ENCODE data around the gene MEIOSIN. TPM values are rescaled to one million over a fixed set of nuclear protein-coding genes. Genes with fewer than 3 reads are reported as not detected.
A peak's percentile ranks its signal among the peaks of the same experiment; 100 is the strongest.
"Not testable (repeated sequence)": the region's sequence is repeated elsewhere in the genome, so short reads cannot be mapped to it uniquely, and the experiment has no call there.

The MEIOSIN gene
- total RNA-seq, 2 experiments from 2014 or later = not detected

DNA sequence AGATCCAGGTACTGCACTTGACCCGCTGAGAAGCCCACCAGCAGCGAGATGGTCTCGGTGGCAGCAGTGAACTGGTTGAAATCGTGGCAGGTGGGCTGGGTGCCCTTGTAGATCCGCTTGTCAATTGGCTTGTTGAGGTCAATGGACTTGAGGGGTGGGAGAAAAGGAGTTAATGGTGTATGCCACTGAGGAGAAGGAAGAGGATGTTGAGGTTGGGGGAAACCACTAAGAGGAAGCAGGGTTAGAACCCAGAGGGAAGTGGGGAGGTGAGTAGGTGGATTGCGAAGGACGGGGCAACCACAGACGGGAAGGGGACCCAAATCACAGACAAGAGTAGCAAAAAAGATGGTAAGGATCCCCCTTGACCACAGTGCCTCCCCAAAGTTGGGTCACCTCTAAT, 57.7 kb downstream of the MEIOSIN start:
- peaks cover 30% of the 10 kb centered on the region for H3K4me1 Mint-ChIP-seq
- ATAC-seq (no peak), DNase-seq (no peak)
- H3K27me3 Mint-ChIP-seq = peaks cover 15% of the 10 kb centered on the region
- POLR2A ChIA-PET = no interaction called here
- H3K36me3 Mint-ChIP-seq (ENCODE audit: low read depth) = peaks cover 45% of the 10 kb centered on the region
- H3K9me3 Mint-ChIP-seq (ENCODE audit: low read depth) = no peaks in the 10 kb centered on the region
- intact Hi-C loops (cut with DNase I, micrococcal nuclease) = loop anchor here (5.0 kb wide), 2 partner anchors 71 to 349 kb away; partner anchors contain the start of genes FOXA3 (in 1 of the 2) and SYMPK (in 1 of the 2)
- peak overlapping the region; percentile 95 for H3K4me3 Mint-ChIP-seq
- CTCF ChIA-PET = interaction anchor here (0.5 to 14.8 kb wide), 3 partner anchors 8 to 68 kb away, joined by 3 to 126 read pairs (median 5); partner anchors contain the start of gene SIX5
- H3K27ac Mint-ChIP-seq = no peak overlapping the region

- ChIA-PET POLR2A (interaction anchor here (1.4 kb wide), 1 partner anchor 23 kb away, joined by 11 read pairs; the partner anchor contains the start of gene SIX5), CTCF (interaction anchor here (0.5 to 14.8 kb wide), 3 partner anchors 20 to 196 kb away, joined by 3 to 126 read pairs (median 3); partner anchors contain the start of gene SIX5)
- Mint-ChIP-seq H3K9me3 (ENCODE audit: low read depth) (no peaks in the 10 kb centered on the region), H3K36me3 (ENCODE audit: low read depth) (peaks cover 38% of the 10 kb centered on the region), H3K27me3 (peaks cover 15% of the 10 kb centered on the region), H3K4me1 (peaks cover 30% of the 10 kb centered on the region), H3K4me3 (peak overlapping the region; percentile 95), H3K27ac (peak overlapping the region; percentile 75)
- ATAC-seq (peak; percentile 2), DNase-seq (peak; percentile 42)
- intact Hi-C loops (cut with DNase I, micrococcal nuclease) = loop anchor here (1.0 to 5.0 kb wide), 17 partner anchors 13 to 753 kb away; partner anchors contain the start of genes SYMPK (in 2 of the 2), CCDC61 (in 1 of the 2), CLASRP (in 1 of the 2) and FBXO46 (in 1 of the 2)
These were observed 58.7 kb downstream of the MEIOSIN start for GRCh38 chr19:45791744-45792469.

DNA sequence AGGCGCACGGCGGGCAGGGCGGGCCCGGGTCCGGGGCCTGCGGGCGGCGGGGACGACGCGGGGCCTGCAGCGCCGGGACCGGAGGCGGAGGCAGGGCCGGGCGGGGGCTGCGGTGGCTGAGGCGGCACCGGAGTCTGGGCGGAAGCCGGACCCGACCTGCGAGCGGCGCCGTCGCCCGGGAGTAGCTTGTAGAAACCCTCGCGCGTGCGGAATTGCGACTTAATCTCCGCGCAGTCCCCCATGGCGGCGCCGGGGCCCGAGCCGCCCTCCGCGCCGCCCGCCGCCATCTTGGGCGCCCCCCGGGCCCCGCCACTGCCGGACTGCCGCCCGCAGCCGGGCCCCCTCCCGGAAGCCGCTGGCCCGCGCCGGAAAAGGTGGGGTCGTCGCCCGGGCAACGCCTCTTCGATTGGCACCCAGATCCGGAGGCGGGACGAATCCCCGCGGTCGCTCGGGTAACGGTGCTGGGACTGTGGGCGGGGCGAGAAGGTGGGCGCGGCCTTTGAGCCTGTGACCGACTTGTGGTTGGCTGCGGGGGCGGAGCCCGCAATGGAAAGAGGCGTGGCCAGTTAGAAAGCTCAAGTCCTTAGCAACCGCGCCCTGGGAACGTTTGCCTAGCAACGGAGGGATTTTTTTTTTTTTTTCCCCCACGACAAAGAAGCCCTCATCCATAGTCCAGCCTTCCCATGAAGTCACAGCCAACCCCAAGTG, 59.4 kb downstream of the MEIOSIN start, which contains the start of gene DMWD:
Gene DMWD, minus strand, starts transcription at position 376 of the 708 bp plus-strand sequence. Its CDS starts 89 bp downstream, at position 287.
- H3K27ac Mint-ChIP-seq = peak within 1 kb of the TSS; percentile 75
- ATAC-seq (peak; percentile 93), DNase-seq (peak; percentile 100)
- H3K9me3 Mint-ChIP-seq (ENCODE audit: low read depth) = no peaks in the 10 kb centered on the region
- CTCF ChIA-PET = interaction anchor here (0.5 to 14.8 kb wide), 4 partner anchors 21 to 1063 kb away, joined by 3 to 126 read pairs (median 4); partner anchors contain the start of gene SIX5
- H3K4me1 Mint-ChIP-seq = peaks cover 30% of the 10 kb centered on the region
- POLR2A ChIA-PET = interaction anchor here (0.6 to 1.4 kb wide), 4 partner anchors 22 to 1351 kb away, joined by 4 to 11 read pairs (median 4); partner anchors contain the start of gene SIX5
- H3K36me3 Mint-ChIP-seq (ENCODE audit: low read depth) = peaks cover 31% of the 10 kb centered on the region
- H3K4me3 Mint-ChIP-seq = peak within 1 kb of the TSS; percentile 95
- intact Hi-C loops (cut with DNase I, micrococcal nuclease) = loop anchor here (1.0 to 5.0 kb wide), 17 partner anchors 13 to 753 kb away; partner anchors contain the start of genes SYMPK (in 2 of the 2), CCDC61 (in 1 of the 2), CLASRP (in 1 of the 2) and FBXO46 (in 1 of the 2)
- peaks cover 16% of the 10 kb centered on the region for H3K27me3 Mint-ChIP-seq

GRCh38 chr19:45793178-45793564, 59.9 kb downstream of the MEIOSIN start:
- H3K4me1 Mint-ChIP-seq = peaks cover 30% of the 10 kb centered on the region
- peaks cover 18% of the 10 kb centered on the region for H3K27me3 Mint-ChIP-seq
- H3K9me3 Mint-ChIP-seq (ENCODE audit: low read depth) = no peaks in the 10 kb centered on the region
- peaks cover 28% of the 10 kb centered on the region for H3K36me3 Mint-ChIP-seq (ENCODE audit: low read depth)
- POLR2A ChIA-PET = interaction anchor here (0.6 to 1.4 kb wide), 4 partner anchors 22 to 1350 kb away, joined by 4 to 11 read pairs (median 4); partner anchors contain the start of gene SIX5
- DNase-seq = no peak
- H3K27ac Mint-ChIP-seq = no peak overlapping the region
- intact Hi-C loops (cut with DNase I, micrococcal nuclease) = loop anchor here (2.0 to 5.0 kb wide), 3 partner anchors 24 to 351 kb away; partner anchors contain the start of genes FOXA3 (in 1 of the 2) and SYMPK (in 1 of the 2)
- CTCF ChIA-PET = interaction anchor here (0.5 to 14.8 kb wide), 4 partner anchors 22 to 1063 kb away, joined by 3 to 126 read pairs (median 4); partner anchors contain the start of gene SIX5
- H3K4me3 Mint-ChIP-seq = peak overlapping the region; percentile 64
- no peak for ATAC-seq

GRCh38 chr19:45793876-45794275, 60.6 kb downstream of the MEIOSIN start:
- ATAC-seq = no peak
- H3K9me3 Mint-ChIP-seq (ENCODE audit: low read depth) = no peaks in the 10 kb centered on the region
- no peak overlapping the region for H3K27ac Mint-ChIP-seq
- H3K4me1 Mint-ChIP-seq = peaks cover 31% of the 10 kb centered on the region
- POLR2A ChIA-PET = interaction anchor here (0.6 kb wide), 1 partner anchor 894 kb away, joined by 3 read pairs; no protein-coding TSS in a partner anchor
- H3K4me3 Mint-ChIP-seq = no peak overlapping the region
- CTCF ChIA-PET = interaction anchor here (0.6 to 14.8 kb wide), 3 partner anchors 22 to 1451 kb away, joined by 3 to 126 read pairs (median 4); partner anchors contain the start of genes NANOS2 and SIX5
- H3K27me3 Mint-ChIP-seq = peaks cover 19% of the 10 kb centered on the region
- H3K36me3 Mint-ChIP-seq (ENCODE audit: low read depth) = peaks cover 21% of the 10 kb centered on the region
- intact Hi-C loops (cut with DNase I, micrococcal nuclease) = loop anchor here (2.0 to 5.0 kb wide), 3 partner anchors 23 to 352 kb away; partner anchors contain the start of genes FOXA3 (in 1 of the 2) and SYMPK (in 1 of the 2)
- DNase-seq = no peak

DNA sequence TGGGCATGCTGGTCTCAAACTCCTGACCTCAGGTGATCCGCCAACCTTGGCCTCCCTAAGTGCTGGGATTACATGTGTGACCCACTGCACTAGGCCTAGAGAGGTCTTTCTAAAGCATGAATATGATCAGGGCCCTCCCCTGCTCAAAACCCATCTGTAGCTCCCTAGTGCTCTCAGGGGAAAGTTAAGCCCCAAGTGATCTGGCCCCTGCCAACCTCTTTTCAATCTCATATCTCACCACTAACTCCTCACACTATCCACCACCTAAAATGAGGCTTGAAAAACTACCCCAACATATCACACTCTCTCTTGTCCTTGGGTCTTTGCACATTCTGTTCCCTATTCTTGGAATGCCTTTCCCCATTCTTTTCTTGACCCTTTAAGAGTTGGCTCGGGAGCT, 61.4 kb downstream of the MEIOSIN start:
- Mint-ChIP-seq H3K36me3 (ENCODE audit: low read depth) (peaks cover 13% of the 10 kb centered on the region), H3K4me3 (no peak overlapping the region), H3K9me3 (ENCODE audit: low read depth) (no peaks in the 10 kb centered on the region), H3K27ac (no peak overlapping the region), H3K4me1 (peaks cover 34% of the 10 kb centered on the region), H3K27me3 (peaks cover 22% of the 10 kb centered on the region)
- CTCF ChIA-PET = interaction anchor here (0.6 to 14.8 kb wide), 2 partner anchors 23 to 120 kb away, joined by 3 to 126 read pairs; partner anchors contain the start of genes NANOS2 and SIX5
- no peak for ATAC-seq
- intact Hi-C loops (cut with DNase I, micrococcal nuclease) = loop anchor here (5.0 kb wide), 2 partner anchors 68 to 352 kb away; partner anchors contain the start of genes FOXA3 (in 1 of the 2) and SYMPK (in 1 of the 2)
- POLR2A ChIA-PET = interaction anchor here (0.6 kb wide), 1 partner anchor 893 kb away, joined by 3 read pairs; no protein-coding TSS in a partner anchor
- no peak for DNase-seq

DNA sequence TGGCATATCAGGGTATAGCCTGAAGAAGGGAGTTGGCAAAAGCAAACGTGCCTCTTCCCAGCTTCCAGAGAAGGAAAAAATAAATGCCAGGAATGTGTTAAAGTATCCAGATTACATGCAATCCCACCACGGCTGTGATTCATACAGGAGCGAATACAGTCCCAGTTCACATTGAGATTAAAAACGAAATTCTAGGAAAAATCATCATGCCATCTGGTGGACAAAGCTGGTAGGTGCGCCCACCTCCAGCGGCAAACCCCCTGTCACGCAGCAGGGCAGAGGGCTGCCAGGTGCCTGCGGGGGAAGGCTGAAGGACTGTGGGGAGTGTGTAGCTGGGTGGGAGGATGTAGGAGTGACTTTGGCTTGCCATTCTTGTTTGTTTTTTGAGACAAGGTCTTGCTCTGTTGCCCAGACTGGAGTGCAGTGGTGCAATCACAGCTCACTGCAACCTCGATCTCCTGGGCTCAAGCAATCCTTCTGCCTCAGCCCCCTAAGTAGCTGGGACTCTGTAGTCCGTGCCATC, 65.8 kb downstream of the MEIOSIN start:
- POLR2A ChIA-PET = interaction anchor here (0.7 to 1.3 kb wide), 2 partner anchors 10 to 29 kb away, joined by 4 to 6 read pairs; partner anchors contain the start of gene SIX5
- Mint-ChIP-seq H3K9me3 (ENCODE audit: low read depth) (no peaks in the 10 kb centered on the region), H3K4me1 (peaks cover 5% of the 10 kb centered on the region), H3K4me3 (no peak overlapping the region), H3K27me3 (peaks cover 26% of the 10 kb centered on the region), H3K27ac (no peak overlapping the region), H3K36me3 (ENCODE audit: low read depth) (no peaks in the 10 kb centered on the region)
- CTCF ChIA-PET = interaction anchor here (0.6 to 14.8 kb wide), 17 partner anchors 9 to 582 kb away, joined by 3 to 126 read pairs (median 4); partner anchors contain the start of genes SIX5 and SYMPK
- intact Hi-C loops (cut with DNase I, micrococcal nuclease) = loop anchor here (1.0 kb wide), 1 partner anchor 29 kb away; no protein-coding TSS in a partner anchor
- ATAC-seq = peak; percentile 92
- peak; percentile 76 for DNase-seq

GRCh38 chr19:45799541-45799940, 66.3 kb downstream of the MEIOSIN start:
- intact Hi-C loops (cut with DNase I, micrococcal nuclease) = loop anchor here (1.0 kb wide), 1 partner anchor 29 kb away; no protein-coding TSS in a partner anchor
- not testable (repeated sequence) for H3K27ac Mint-ChIP-seq; H3K4me1 Mint-ChIP-seq; H3K36me3 Mint-ChIP-seq (ENCODE audit: low read depth); DNase-seq; ATAC-seq; H3K4me3 Mint-ChIP-seq; H3K9me3 Mint-ChIP-seq (ENCODE audit: low read depth)
- H3K27me3 Mint-ChIP-seq = peaks cover 25% of the 10 kb centered on the region
- POLR2A ChIA-PET = interaction anchor here (0.7 to 1.3 kb wide), 2 partner anchors 10 to 30 kb away, joined by 4 to 6 read pairs; partner anchors contain the start of gene SIX5
- CTCF ChIA-PET = interaction anchor here (0.6 to 14.8 kb wide), 18 partner anchors 9 to 582 kb away, joined by 3 to 126 read pairs (median 4); partner anchors contain the start of genes SIX5 and SYMPK

DNA sequence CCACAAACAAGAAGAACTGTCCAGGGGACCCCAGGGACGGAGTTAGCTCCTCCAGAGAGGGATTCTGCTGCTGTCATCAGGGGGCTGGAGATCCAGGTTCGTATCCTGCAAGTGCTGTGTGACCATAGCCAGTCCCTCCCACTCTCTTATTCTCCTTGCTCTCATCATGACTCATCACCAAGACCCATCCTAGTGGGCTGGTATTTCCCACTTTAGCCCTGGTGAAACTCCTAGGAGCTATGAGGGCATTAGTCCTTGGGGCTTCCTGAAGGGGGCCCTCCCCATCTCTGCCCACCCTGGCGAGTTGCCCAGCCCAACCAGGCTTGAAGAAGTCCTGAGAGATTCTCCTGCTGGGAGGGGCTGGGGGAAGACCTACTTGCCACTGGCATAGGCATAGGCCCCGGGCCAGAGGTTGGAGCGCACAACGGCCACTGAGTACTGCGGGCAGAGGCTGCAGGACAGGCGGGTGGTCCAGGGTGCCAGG, 66.9 kb downstream of the MEIOSIN start:
- H3K4me1 Mint-ChIP-seq = peaks cover 4% of the 10 kb centered on the region
- peaks cover 22% of the 10 kb centered on the region for H3K27me3 Mint-ChIP-seq
- H3K4me3 Mint-ChIP-seq = no peak overlapping the region
- no peak overlapping the region for H3K27ac Mint-ChIP-seq
- POLR2A ChIA-PET = interaction anchor here (1.3 kb wide), 1 partner anchor 30 kb away, joined by 6 read pairs; the partner anchor contains the start of gene SIX5
- intact Hi-C loops (cut with DNase I, micrococcal nuclease) = no loop called here
- no peaks in the 10 kb centered on the region for H3K9me3 Mint-ChIP-seq (ENCODE audit: low read depth)
- no peak for ATAC-seq
- H3K36me3 Mint-ChIP-seq (ENCODE audit: low read depth) = no peaks in the 10 kb centered on the region
- DNase-seq = no peak
- CTCF ChIA-PET = interaction anchor here (0.6 to 14.8 kb wide), 11 partner anchors 13 to 164 kb away, joined by 3 to 126 read pairs (median 9); partner anchors contain the start of genes SIX5 and SYMPK
